Glomerular visceral epithelial cell (primary cell): ENCODE data around the gene SPHKAP.
"Not testable (repeated sequence)": the region's sequence is repeated elsewhere in the genome, so short reads cannot be mapped to it uniquely, and the experiment has no call there.

Experiments used
- DNase-seq: peaks from one replicate; pipeline ENCODE4 v3.0.0-alpha.2; 2016; ENCODE audit errors: extremely low spot score

SPHKAP gene

GRCh38 chr2:228181098-228182019 is at the start of gene SPHKAP:
TSS of gene SPHKAP (minus strand) at chr2:228181687. CDS start at chr2:228181598, 89 bp downstream.
- DNase-seq = no peak

- no peak for DNase-seq
Measured at GRCh38 chr2:228227466-228227865, 46.0 kb upstream of the SPHKAP start.

GRCh38 chr2:228224410-228224809 is 42.9 kb upstream of the SPHKAP start:
- no peak for DNase-seq

- not testable (repeated sequence) for DNase-seq
Measured at GRCh38 chr2:228218593-228218992, 37.1 kb upstream of the SPHKAP start.

DNA sequence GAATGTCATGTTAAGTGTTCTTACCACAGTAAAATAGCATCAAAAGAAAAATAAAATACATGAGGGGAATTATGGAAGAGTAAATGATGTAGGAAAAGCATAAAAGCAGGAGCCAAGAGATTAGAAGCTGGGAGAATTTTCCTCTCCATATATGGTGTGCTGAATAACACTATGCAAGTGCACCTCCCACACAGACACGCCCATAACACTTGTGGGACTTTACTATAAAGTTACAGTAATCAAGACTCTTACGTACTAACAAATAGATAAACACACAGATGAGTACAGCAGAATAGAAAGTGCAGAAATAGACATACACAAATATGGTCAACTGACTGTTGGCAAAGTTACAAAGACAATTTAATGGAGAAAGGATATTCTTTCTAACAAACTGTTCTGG is 16.0 kb upstream of the SPHKAP start:
- DNase-seq = no peak

DNA sequence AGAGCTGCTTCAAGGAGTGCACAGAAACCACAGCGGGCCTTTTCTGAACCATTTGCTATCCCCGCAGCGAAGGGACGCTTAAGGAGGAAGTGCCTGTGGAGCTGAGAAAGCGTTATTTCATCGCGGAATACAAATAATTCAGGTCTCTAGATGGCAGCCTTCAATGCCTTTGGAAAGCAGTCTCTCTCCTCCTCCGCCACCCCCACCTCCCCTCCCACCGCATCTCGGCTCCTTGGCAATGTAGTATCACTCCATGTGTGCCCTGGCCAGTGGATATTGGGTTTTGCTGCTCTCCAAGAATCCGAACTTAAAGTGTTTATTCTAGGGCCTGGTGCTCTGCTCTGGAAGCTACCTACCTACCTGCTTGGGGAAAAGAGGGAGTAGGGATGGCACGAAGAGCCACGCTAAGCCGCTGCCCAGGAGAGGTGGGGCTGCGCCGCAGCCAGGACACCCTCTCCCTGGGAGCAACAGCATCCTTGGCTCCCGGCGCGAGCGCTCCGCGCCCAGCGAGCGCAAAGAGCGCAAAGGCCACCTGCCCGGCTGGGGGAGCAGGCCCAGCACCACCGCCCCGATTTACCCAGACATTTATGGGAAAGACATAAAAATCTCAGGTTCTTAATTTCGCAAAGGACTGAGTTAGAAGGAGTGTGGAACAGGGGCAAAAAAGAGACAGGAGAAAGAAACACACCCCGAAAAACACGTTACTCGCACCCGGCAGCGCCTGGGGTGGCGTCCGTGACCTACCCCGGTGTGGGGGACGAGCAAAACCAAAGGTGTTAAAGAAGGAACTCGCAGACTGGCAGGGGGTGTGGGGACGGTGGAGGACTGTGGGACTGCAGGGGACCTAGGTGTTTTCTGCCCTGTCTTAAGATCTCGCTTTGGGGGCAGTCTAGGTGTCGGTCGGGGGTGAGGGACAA is 1.0 kb downstream of the SPHKAP start:
- DNase-seq = no peak

DNA sequence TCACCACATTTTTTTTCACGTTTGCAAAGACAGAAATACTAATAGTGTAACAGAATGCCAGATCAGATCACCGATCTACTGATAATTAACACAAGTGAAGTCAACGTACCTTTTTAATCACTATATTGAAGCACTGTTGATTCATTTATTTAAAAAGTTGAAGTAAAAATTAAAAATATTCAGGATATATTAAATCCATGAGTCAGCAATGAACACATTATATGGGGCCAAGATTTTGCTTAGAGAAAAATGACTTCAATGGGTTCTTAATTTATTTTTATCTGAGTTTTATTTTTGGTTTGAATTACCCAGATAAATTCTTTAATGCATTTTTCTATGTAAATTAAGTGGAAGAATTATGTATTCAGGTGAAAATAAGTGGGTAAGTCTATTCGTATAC is 14.2 kb downstream of the SPHKAP start:
- no peak for DNase-seq

GRCh38 chr2:228164718-228165117 is 16.8 kb downstream of the SPHKAP start:
- DNase-seq = no peak

DNA sequence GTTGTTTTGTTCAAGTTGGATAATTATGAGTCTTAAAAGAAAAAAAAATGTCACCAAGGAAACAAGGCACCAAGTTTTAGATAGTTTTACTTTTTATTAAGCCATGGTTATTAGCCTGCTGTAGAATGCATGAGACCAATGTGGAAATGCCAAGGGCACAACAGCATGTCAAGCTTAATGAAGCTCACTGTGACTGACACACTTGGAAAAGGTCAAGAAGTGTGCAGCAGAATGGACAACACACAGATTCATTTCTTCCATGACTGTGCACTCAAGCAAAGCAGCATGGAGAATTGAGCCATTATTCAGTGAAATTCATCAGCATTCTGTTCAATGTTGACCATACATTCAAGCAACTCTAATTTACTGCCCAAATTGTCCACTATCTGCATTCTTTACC is 23.6 kb downstream of the SPHKAP start:
- no peak for DNase-seq

DNA sequence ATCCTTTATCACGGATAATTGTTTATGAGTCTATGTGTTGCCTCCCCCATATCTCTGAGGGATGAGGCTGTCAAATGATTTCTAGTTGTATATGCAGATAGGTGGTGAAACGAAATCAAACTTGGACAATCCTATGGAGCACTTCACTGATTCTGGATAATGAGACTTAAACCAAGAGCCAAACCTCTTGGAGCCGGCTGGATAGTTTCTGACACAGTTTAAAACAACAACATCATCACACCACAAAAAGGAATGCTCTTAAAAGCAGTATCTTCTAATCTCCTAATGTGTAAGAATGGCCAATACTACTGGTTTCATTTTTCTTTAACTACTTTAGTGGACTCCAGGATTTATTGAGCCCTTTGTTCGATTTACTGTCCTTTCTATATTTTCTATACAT is 36.5 kb downstream of the SPHKAP start:
- DNase-seq = no peak

DNA sequence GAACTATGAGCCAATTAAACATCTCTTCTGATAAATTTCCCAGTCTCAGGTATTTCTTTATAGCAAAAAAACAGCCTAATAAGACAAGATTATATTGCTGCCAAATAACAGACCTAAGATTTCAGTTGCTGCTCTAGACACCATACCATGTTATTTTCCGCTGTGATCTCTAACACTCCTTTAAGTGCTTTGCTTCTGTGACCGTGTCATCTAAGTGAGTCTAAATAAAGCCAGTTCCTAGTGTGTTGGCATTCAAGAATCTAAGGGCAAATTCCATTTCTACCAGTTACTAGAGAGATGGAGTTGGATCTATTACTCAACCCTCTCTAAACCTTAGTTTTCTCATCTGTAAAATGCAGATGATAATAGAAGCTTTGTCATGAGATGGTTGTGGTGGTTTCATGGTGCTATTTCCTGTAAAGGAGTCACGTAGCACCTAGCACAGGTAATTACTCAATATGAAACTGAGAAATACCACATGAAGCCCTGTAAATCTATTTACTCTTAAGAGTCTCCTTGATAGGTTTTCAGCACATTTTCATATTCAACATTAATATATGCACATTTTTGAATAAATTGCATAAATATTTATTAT is 40.5 kb downstream of the SPHKAP start:
- DNase-seq = no peak

DNA sequence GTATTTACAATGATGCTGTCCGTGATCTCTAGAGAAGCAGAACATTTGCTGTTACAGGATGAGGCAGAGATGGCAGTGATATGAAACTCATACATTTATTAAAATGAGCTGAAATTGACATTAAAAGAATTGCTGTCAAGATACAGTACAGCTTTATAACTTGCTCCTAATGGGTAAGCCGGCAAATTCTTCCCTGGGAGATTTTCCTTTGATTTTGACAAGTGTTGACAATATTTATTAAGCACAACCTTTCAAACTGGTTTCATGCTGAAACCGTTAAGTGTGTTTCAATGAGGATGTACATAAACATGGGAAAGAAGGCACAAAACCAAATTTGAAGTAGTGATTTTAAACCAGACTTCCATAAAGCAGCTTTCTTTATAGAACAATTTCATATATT is 45.5 kb downstream of the SPHKAP start:
- DNase-seq = no peak

GRCh38 chr2:228135300-228135699 is 46.2 kb downstream of the SPHKAP start:
- no peak for DNase-seq

DNA sequence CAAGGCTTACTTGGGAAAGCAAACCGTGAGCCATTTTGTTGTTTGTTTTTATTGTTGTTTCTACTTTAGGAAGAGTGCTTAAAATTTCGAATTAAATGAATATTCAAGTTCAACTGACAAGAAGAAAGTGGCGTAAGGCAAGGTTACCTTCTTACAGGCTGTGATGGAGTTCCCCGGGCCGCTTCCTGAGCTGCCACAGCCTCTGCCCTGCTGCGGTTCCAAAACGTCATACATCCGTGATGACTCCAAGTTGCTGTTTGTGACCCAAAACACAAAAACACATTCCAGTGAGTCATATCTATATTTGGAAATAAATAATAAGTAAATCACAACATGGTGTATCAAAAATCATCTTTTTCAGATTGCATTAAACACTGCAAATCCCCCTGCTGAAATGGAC is 49.7 kb downstream of the SPHKAP start:
- DNase-seq = no peak

DNA sequence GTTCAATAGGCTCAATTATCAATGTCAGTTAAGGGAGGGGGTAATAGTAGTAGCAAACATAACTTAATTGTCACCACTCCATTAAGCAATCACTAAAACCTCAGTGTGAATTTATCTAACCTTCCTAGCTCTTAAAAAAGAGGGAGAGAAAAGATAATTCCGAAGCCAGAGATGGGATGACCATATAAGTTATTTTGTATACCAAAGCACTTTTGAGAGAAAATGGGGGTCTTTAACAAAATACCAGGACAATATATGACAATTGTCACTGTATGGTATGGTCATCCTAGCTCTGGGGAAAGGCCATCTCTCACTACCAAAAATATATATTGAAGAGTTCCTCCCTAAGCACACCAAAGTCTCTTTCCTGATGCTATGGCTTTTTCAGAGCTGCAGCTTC is 55.1 kb downstream of the SPHKAP start:
- DNase-seq = no peak

DNA sequence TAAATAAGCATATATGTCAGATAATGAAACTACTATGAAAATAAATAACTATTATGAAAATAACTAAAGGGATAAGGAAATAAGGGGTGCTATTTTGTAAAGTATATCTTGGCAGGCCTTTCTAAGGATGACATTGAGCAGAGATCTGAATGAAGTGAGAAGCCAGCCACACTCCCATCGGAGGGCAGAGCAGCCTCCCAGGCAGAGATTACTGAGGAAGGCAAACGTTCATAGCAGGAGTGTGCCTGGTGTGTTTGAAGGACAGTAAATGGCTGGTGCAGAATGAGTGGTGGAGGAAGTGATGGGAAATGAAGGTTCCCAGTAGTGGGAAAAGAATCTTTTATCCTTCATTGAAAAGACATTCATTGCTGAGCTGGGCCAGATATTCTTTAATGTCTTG is 62.5 kb downstream of the SPHKAP start:
- DNase-seq = no peak

DNA sequence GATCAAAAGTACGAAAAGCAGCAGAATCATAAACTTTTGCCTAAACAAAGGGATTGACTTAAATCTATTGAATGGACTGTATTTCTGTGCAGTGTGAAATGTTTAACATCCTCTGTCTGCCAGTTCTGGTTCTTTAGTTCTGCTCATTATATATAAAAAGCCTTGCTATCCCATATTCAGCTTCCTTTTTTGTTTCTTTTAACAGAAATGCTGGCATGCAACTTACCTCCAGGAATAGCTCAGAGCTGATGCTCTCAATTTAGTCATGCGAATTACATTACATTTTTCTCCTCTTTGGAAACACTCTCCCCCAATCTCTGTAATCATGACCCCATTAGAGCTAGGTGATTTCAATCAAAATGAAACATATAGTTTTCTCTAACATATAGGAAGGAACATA is 73.6 kb downstream of the SPHKAP start:
- no peak for DNase-seq

- DNase-seq = no peak
Measured at GRCh38 chr2:228105526-228106250, 75.8 kb downstream of the SPHKAP start.

GRCh38 chr2:228104215-228104614 is 77.3 kb downstream of the SPHKAP start:
- DNase-seq = no peak

DNA sequence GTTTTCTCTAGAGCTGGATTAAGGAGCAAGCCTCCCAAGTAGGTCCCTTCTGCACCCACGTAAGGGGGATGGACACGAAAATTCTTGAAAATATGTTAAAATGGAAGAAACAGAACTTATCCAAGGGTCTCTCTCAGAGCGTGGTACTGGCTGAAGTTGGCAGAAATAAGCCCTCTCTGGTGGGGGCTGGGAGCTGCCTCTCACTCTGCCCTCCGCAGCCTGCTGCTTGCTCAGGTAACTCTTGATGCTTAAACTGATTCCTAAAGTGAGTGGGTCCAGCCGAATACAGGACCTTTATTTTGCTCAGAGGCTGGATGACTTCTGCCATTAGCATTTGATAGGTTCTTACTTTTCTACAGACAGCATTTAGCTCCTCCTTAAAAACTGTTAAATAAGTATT is 78.1 kb downstream of the SPHKAP start:
- no peak for DNase-seq

DNA sequence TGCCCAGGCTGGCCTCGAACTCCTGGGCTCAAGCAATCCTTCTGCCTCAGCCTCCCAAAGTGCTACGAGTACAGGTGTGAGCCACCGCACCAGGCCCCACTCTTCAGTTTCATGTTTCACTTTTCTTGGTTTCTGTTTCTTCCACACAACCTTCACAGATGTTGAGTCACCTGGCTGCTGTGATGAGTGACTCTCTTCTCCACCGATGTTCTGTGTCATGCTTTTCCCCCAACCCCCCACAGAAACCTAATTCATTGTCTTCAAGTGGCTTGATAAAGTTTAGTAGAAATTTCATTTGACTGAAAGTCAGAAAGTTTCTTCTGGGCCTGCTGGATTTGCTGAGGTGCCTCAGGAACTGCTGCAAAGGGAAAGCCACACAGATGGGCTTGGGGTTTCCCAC is 78.5 kb downstream of the SPHKAP start:
- DNase-seq = no peak
